AG09309 (cell line): ENCODE results near the gene ZDHHC6.
"Not testable (repeated sequence)": the region's sequence is repeated elsewhere in the genome, so short reads cannot be mapped to it uniquely, and the experiment has no call there.

Source experiments
- DNase-seq: peaks from one replicate; pipeline ENCODE4 v3.0.0-alpha.2; 2010; ENCODE audit warnings: low read depth
- H3K4me3 ChIP-seq: 2 replicates; pipeline ENCODE4 v1.5.1; 2011; ENCODE audit warnings: mild to moderate bottlenecking, low read depth, low read length, moderate library complexity; ENCODE audit not compliant: control insufficient read depth
- CTCF ChIP-seq: IDR thresholded peaks from 2 replicates; pipeline ENCODE4 v1.5.1; 2011; ENCODE audit warnings: mild to moderate bottlenecking, low read depth, low read length, inconsistent platforms; ENCODE audit not compliant: insufficient read depth, control insufficient read depth; ENCODE audit errors: missing control alignments

The ZDHHC6 gene

DNA sequence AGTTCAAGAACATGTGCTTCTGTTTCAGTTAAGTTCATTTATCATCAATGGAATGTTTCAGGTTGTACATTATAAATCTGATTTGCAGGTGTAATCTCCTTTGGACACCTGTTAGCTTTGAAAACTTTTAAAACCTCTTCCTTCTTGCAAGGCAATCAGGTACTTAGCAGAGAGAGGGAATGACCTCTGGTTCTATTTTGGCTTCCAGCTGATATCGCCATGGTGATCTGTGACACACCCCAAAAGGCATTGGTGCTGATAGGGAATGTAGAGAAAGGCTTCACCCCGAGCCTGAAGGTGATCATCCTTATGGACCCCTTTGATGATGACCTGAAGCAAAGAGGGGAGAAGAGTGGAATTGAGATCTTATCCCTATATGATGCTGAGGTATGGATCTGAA is 37.4 kb downstream of the ZDHHC6 start:
- TF ChIP-seq CTCF, result no peak
- DNase-seq, result no peak
- no peak overlapping the region for H3K4me3 ChIP-seq

DNA sequence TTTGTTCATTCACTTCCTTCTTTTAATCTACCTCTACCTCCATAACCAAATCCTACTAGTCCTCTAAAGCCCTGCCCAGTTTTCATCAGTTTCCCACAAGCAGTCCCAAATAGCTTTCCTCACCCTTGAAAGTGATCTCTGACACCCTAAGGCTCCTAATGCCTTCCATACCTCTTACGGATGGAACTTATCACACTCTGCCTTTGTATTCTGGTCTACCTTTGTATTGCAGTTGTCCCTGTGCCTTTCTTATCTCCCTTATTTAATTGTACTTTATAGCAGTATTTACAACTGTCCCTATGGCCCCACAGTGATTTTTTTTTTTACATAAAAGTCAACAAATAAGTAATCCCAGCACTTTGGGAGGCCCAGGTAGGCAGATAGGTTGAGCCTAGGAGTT is 39.0 kb downstream of the ZDHHC6 start:
- no peak for DNase-seq
- no peak overlapping the region for H3K4me3 ChIP-seq
- TF ChIP-seq CTCF, result no peak

GRCh38 chr10:112406806-112407205 is 39.9 kb downstream of the ZDHHC6 start:
- DNase-seq, H3K4me3 ChIP-seq: not testable (repeated sequence)

DNA sequence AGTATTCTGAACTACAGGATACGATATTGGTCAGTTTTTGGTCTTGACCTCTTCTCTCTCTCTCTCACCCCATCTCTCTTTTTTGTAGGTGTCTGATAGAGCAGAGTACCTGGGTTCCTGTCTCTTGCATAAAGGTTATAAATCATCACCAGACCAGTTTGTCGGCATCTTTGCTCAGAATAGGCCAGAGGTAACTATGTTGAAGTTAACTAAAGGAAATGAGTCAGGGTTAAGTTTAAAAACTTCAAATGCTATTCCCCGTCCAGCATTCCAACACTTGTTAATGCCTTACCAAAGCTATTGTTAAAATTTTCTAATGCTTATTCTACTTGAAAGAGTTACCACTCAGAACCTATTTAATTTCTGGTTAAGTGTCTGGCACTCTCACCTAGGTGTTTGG is 42.1 kb downstream of the ZDHHC6 start:
- H3K4me3 ChIP-seq, result no peak overlapping the region
- DNase-seq, result no peak
- TF ChIP-seq CTCF, result no peak

DNA sequence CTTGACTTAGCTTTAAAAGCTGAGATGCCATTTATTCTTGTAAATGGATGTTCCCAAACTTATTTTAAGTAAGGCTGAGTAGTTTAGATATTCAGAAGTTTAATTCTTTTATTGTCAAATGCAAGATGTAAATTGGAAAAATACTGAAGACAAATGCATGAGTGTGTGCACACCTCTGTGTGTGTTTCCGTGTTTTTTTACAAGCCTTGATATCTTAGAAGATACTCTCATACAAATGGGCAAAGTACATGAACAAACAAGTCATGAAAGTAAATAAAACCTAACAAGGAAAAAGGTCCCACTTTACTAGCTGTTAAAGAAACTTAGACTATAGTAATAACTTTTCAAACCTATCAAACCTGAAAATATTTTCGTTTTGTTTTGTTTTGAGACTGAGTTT is 43.8 kb downstream of the ZDHHC6 start:
- DNase-seq, result no peak
- no peak overlapping the region for H3K4me3 ChIP-seq
- no peak for TF ChIP-seq CTCF

GRCh38 chr10:112397592-112397991 is 49.1 kb downstream of the ZDHHC6 start:
- DNase-seq, result no peak
- no peak overlapping the region for H3K4me3 ChIP-seq
- TF ChIP-seq CTCF, result no peak

DNA sequence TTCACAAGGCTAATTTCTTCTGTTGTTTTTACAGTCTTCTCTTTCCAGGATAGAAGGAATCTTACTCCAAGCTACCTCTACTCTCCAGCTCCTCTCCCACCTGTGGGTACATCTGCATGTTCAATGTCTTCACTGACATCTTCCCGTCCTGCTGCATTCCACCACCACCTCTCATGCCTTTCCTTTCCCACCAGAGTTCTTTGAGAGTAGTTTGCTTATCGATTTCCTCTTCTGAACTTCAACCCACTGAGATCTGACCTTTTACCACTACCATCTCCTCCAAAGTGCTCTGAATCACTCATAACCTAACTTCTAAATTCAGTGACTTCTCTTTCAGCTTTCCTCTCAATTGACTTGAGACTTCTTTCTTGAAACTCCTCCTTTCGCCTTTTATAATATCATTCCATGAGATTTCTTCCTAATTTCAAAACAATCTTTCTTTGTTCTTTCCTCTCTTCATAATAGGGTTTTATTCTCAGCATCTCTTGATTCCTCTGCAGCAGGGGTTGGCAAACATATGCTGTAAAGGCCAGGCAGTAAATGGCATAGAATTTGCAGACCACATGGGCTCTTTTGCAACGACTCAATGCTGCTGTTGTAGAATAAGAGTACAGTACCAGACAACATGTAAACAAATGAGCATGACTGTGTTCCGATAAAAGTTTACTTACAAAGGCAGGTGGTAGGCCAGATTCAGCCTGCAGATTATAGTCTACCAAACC is 50.7 kb downstream of the ZDHHC6 start:
- no peak for TF ChIP-seq CTCF
- DNase-seq, result no peak
- no peak overlapping the region for H3K4me3 ChIP-seq
